Panc1 (cell line): ENCODE data around the gene MMP11. TPM values are rescaled to one million over a fixed set of nuclear protein-coding genes. Genes with fewer than 3 reads are reported as not detected.
A peak's percentile ranks its signal among the peaks of the same experiment; 100 is the strongest.

Experiments
- ATAC-seq: fragments of 200-7000 bp; cut with Tn5 transposase; 2 replicates; pipeline ENCODE4 v1.9.1; 2020; ENCODE audit warnings: mild to moderate bottlenecking, moderate library complexity
- BruUV-seq: library from RNA; stranded (reverse); fragments of 400-500 nt; replicated peaks from 2 replicates; lab custom pipeline; 2021; lab: Mats Ljungman, UMichigan
- CTCF ChIA-PET: fragments of 300-600 bp; sonication (Branson Sonifier 250); formaldehyde crosslinking; loops from one replicate; lab custom pipeline; 2022; ENCODE audit warnings: antibody characterized with exemption; lab: Charles Lee
- POLR2A ChIA-PET: fragments of 300-600 bp; sonication (Branson Sonifier 250); formaldehyde crosslinking; loops from one replicate; lab custom pipeline; 2022; ENCODE audit warnings: antibody characterized with exemption; lab: Charles Lee
- DNase-seq: peaks from one replicate; pipeline ENCODE4 v3.0.0-alpha.2; 2010; ENCODE audit warnings: low read depth, low spot score
- H3K27ac ChIP-seq: 2 replicates; pipeline ENCODE4 v1.5.1; 2011; ENCODE audit warnings: mild to moderate bottlenecking, low read length, inconsistent platforms
- H3K27me3 ChIP-seq: fragments of 200-500 bp; sonication (Bioruptor generic); 2 replicates; pipeline ENCODE4 v1.6.0; 2014; ENCODE audit warnings: low read length, inconsistent platforms; ENCODE audit not compliant: control insufficient read depth, insufficient read depth
- H3K36me3 ChIP-seq: fragments of 200-500 bp; sonication (Bioruptor generic); 2 replicates; pipeline ENCODE4 v1.5.1; 2014; ENCODE audit warnings: inconsistent platforms, mild to moderate bottlenecking, low read length, moderate library complexity; ENCODE audit not compliant: control insufficient read depth, insufficient read depth
- H3K4me1 ChIP-seq: 2 replicates; pipeline ENCODE4 v1.5.1; 2011; ENCODE audit warnings: inconsistent platforms, mild to moderate bottlenecking, low read length, moderate library complexity; ENCODE audit not compliant: control insufficient read depth, insufficient read depth
- H3K4me3 ChIP-seq, 2 experiments: 2 replicates each; pipeline ENCODE4 v1.5.1; 2011 to 2012; ENCODE audit warnings: low read depth in 2 of 2, low read length in 2 of 2, mild to moderate bottlenecking in 2 of 2, inconsistent platforms in 1 of 2, moderate library complexity in 1 of 2
- H3K9me3 ChIP-seq: fragments of 200-500 bp; sonication (Bioruptor generic); 2 replicates; pipeline ENCODE4 v1.5.1; 2014; ENCODE audit warnings: low read depth, mild to moderate bottlenecking, inconsistent platforms, low read length, moderate library complexity; ENCODE audit not compliant: control insufficient read depth, insufficient read depth
- CTCF ChIP-seq: fragments of 450-650 bp; IDR thresholded peaks from 2 replicates; pipeline ENCODE4 v1.5.1; 2017; ENCODE audit warnings: mild to moderate bottlenecking
- POLR2AphosphoS5 ChIP-seq: IDR thresholded peaks from 2 replicates; pipeline ENCODE4 v1.6.1; 2012; ENCODE audit warnings: mild to moderate bottlenecking, low read depth, low read length, moderate library complexity
- REST ChIP-seq, 2 experiments: IDR thresholded peaks; 2 replicates each; pipeline ENCODE4 v1.6.1; 2011 to 2012; ENCODE audit warnings: low read depth in 2 of 2, control low read depth in 1 of 2, low read length in 1 of 2, mild to moderate bottlenecking in 1 of 2, moderate library complexity in 1 of 2; ENCODE audit not compliant: insufficient read depth in 1 of 2
- SIN3A ChIP-seq: IDR thresholded peaks from 2 replicates; pipeline ENCODE4 v1.6.1; 2012; ENCODE audit warnings: low read depth, mild to moderate bottlenecking, low read length, moderate library complexity, borderline replicate concordance; ENCODE audit not compliant: insufficient read depth
- TCF7L2 ChIP-seq: IDR thresholded peaks from 2 replicates; pipeline ENCODE4 v1.6.1; 2011; ENCODE audit warnings: mild to moderate bottlenecking, low read depth, low read length, inconsistent platforms
- in situ Hi-C: cut with HindIII; loops from 2 replicates; pipeline ENCODE4 v1.10.0; 2016; ENCODE audit warnings: low sequenced_read_pairs, low pct_unique_long_range_greater_than_20kb
- intact Hi-C: fragments of 100-400 bp; cut with micrococcal nuclease; formaldehyde crosslinking; loops from one replicate; pipeline ENCODE4 v1.10.0; 2022; ENCODE audit not compliant: unreplicated experiment
- total RNA-seq: library from RNA; stranded (reverse); gene quantifications from one replicate; pipeline ENCODE4 v1.2.1, GENCODE V29; 2021; ENCODE audit not compliant: unreplicated experiment

The MMP11 gene
- total RNA-seq, 1 experiment from 2014 or later, result 3.0 TPM

GRCh38 chr22:23774922-23775436, 2.3 kb downstream of the MMP11 start:
- POLR2A ChIA-PET, result interaction anchor here (0.7 to 1.0 kb wide), 2 partner anchors 12 to 18 kb away, joined by 3 to 4 read pairs; partner anchors contain the start of gene SMARCB1
- TF ChIP-seq SIN3A (no peak), POLR2AphosphoS5 (no peak), TCF7L2 (no peak), CTCF (no peak), REST (IDR thresholded peaks at IDR 0.05; ENCODE audit: insufficient read depth in 1 of 2, low read depth in 2 of 2, low read length in 1 of 2) (no peak)
- in situ Hi-C loops, result no loop called here
- intact Hi-C loops, result loop anchor here (10.0 kb wide), 1 partner anchor 70 kb away; no protein-coding TSS in a partner anchor
- Histone ChIP-seq H3K27me3 (no peaks in the 10 kb centered on the region), H3K4me1 (no peaks in the 10 kb centered on the region), H3K4me3 (no peak overlapping the region), H3K27ac (no peak overlapping the region), H3K9me3 (no peaks in the 10 kb centered on the region), H3K36me3 (no peaks in the 10 kb centered on the region)
- DNase-seq (no peak), ATAC-seq (no peak)
- no TSS peak for BruUV-seq
- CTCF ChIA-PET, result no interaction called here

- BruUV-seq, result no TSS peak
- no peaks in the 10 kb centered on the region for H3K27me3 ChIP-seq
- TF ChIP-seq REST (IDR thresholded peaks at IDR 0.05; ENCODE audit: insufficient read depth in 1 of 2, low read depth in 2 of 2, low read length in 1 of 2) (no peak), SIN3A (no peak), CTCF (no peak), POLR2AphosphoS5 (no peak), TCF7L2 (no peak)
- H3K27ac ChIP-seq, result no peak overlapping the region
- H3K4me1 ChIP-seq, result no peaks in the 10 kb centered on the region
- intact Hi-C loops (loop anchor here (10.0 kb wide), 1 partner anchor 69 kb away; no protein-coding TSS in a partner anchor), in situ Hi-C loops (no loop called here)
- H3K9me3 ChIP-seq, result no peaks in the 10 kb centered on the region
- DNase-seq (no peak), ATAC-seq (peak; percentile 62; the same call in 1 of the 2 replicates)
- CTCF ChIA-PET, result interaction anchor here (0.7 kb wide), 1 partner anchor 22 kb away, joined by 3 read pairs; no protein-coding TSS in a partner anchor
- H3K36me3 ChIP-seq, result no peaks in the 10 kb centered on the region
- POLR2A ChIA-PET, result no interaction called here
- no peak overlapping the region for H3K4me3 ChIP-seq
Measured at GRCh38 chr22:23775779-23776375, 3.2 kb downstream of the MMP11 start.
